HEK293 (cell line): ENCODE results near the gene INPP5F.

Experiments
- CTCF ChIP-seq: fragments of 450-650 bp; formaldehyde crosslinking; IDR thresholded peaks from 2 replicates; pipeline ENCODE4 v1.5.1; 2016; ENCODE audit warnings: missing biosample characterization, missing genetic modification characterization
- SP2 ChIP-seq: fragments of 450-650 bp; formaldehyde crosslinking; IDR thresholded peaks from 2 replicates; pipeline ENCODE4 v1.5.1; 2016; ENCODE audit warnings: missing biosample characterization, missing genetic modification characterization
- YY1 ChIP-seq: fragments of 450-650 bp; formaldehyde crosslinking; IDR thresholded peaks from 2 replicates; pipeline ENCODE4 v1.5.1; 2018; ENCODE audit warnings: missing biosample characterization, missing genetic modification characterization
- ZNF501 ChIP-seq: fragments of 450-650 bp; formaldehyde crosslinking; IDR thresholded peaks from 2 replicates; pipeline ENCODE4 v1.5.1; 2016; ENCODE audit warnings: missing biosample characterization, missing genetic modification characterization
- ZNF549 ChIP-seq: fragments of 450-650 bp; IDR thresholded peaks from 2 replicates; pipeline ENCODE4 v1.5.1; 2018; ENCODE audit warnings: missing biosample characterization, missing genetic modification characterization, mild to moderate bottlenecking, inconsistent platforms, moderate library complexity

- TF ChIP-seq SP2 (no peak), ZNF501 (tag by site-specific recombination) (no peak), CTCF (no peak), YY1 (no peak), ZNF549 (no peak)
These were observed 36.8 kb upstream of the INPP5F start for GRCh38 chr10:119689016-119689580.
